Measurements from ENCODE around the gene NPAS1. TPM values are rescaled to one million over a fixed set of nuclear protein-coding genes. Genes with fewer than 3 reads are reported as not detected.
"Not testable (repeated sequence)": the region's sequence is repeated elsewhere in the genome, so short reads cannot be mapped to it uniquely, and the experiment has no call there.

NPAS1 gene
- total RNA-seq, 2 donors from 2014 or later = 0.47 to 0.76 TPM

DNA sequence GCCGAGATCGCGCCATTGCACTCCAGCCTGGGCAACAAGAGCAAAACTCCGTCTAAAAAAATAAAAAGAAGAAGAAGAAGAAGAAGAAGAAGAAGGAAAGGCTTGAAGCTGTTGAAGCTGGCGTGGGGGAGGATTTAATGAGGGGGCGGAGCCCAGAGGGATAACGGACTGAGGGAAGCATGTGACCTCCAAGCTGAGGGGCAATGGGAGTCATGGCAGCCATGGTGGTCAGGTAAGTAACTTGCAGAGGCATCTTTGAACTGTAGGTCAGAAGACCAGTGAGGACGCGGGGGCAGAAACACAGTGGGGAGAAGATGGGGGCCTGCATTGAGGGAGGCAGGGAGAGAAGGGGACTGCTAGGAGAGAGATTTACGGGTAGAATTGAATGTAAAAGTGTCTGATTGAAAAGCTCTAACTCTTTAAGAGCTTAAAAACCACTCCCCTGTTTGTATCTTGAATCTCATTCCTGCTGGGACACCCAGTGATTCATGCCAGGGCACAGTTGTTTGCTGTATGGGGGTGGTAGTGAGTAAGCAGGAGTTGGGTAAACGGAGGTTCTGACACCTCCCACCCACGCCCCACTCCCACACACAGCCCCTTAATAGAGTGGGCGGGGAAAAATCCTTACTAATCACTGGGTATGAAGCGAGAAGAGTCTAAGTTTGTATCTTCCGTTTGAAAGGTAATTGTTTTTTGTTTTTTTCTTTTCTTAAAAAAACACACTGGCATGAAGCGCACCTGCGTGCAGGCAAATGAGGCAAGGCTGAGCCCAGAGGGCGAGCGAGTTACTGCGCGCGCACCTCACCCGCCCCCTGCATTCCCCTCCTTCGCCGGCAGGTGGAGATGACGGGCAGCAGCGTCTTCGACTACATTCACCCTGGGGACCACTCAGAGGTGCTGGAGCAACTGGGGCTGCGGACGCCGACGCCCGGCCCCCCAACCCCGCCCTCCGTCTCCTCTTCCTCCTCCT is 15.8 kb downstream of the NPAS1 start:
- peaks cover 20% of the 10 kb centered on the region for H3K27me3 Mint-ChIP-seq
- H3K27ac Mint-ChIP-seq = peak overlapping the region; percentile 89
- DNase-seq (peak; percentile 83 to 99 (median 93)), ATAC-seq (peak; percentile 97)
- peaks cover 2% of the 10 kb centered on the region for H3K36me3 Mint-ChIP-seq (ENCODE audit: low read depth)
- H3K4me3 Mint-ChIP-seq = peak overlapping the region; percentile 89
- H3K9me3 ChIP-seq (ENCODE audit: control insufficient read depth, low read length, poor library complexity, severe bottlenecking) = no peaks in the 10 kb centered on the region
- peaks cover 21% of the 10 kb centered on the region for H3K4me1 Mint-ChIP-seq

DNA sequence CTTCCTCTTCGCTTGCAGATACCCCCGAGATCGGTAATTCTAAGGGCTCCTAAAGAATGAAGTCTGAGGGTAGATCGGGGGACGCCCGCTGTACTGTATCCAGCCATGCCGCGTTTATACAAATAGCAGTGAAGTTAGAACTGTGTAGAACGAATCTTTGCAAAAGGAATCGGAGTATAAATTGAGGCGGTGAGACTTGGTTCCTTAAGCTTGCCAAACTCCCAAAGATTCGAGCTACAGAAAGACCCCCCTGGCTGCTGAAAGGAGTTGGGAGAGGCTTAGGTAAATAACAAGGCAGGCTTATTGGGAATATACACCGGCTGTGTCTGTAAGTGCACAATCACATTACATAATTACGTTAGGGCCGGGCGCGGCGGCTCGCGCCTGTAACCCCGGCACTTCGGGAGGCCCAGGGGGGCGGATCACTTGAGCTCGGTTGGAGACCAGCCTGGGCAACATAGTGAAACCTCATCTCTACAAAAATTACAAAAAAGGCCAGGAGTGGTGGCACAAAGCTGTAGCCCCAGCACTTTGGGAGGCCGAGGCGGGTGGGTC is 16.5 kb downstream of the NPAS1 start:
- peaks cover 19% of the 10 kb centered on the region for H3K4me1 Mint-ChIP-seq
- peaks cover 13% of the 10 kb centered on the region for H3K27me3 Mint-ChIP-seq
- DNase-seq = no peak

DNA sequence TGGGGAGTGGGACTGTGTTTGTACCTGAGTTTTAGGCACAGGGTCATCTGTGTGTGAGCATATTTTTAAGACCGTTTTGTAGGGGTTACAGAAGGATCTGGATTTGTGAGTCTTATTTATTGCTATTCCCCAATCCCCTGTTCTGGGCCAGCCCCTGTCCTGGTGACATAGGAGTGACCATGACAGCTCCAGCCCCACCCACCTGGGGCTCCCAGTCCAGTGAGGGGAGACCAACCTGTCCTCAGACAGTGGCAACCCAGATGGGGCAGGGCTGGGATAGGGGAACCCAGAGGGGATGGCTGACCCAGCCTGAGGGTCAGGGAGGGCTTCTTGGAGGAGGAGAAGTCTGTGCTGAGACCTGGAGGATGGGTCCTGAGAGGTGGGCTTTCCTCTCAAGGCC is 18.1 kb downstream of the NPAS1 start:
- H3K36me3 Mint-ChIP-seq (ENCODE audit: low read depth) = no peaks in the 10 kb centered on the region
- ATAC-seq = no peak
- no peaks in the 10 kb centered on the region for H3K9me3 ChIP-seq (ENCODE audit: control insufficient read depth, low read length, poor library complexity, severe bottlenecking)
- no peaks in the 10 kb centered on the region for H3K27me3 Mint-ChIP-seq
- H3K27ac Mint-ChIP-seq = no peak overlapping the region
- DNase-seq = no peak
- no peak overlapping the region for H3K4me3 Mint-ChIP-seq
- H3K4me1 Mint-ChIP-seq = peaks cover 15% of the 10 kb centered on the region

More for the DNA sequence above, 16.5 kb downstream of the NPAS1 start:
- Mint-ChIP-seq H3K4me3 (peak overlapping the region; percentile 89), H3K27ac (peak overlapping the region; percentile 89), H3K36me3 (ENCODE audit: low read depth) (no peaks in the 10 kb centered on the region)
- no peaks in the 10 kb centered on the region for H3K9me3 ChIP-seq (ENCODE audit: control insufficient read depth, low read length, poor library complexity, severe bottlenecking)
- peak; percentile 65 for ATAC-seq

DNA sequence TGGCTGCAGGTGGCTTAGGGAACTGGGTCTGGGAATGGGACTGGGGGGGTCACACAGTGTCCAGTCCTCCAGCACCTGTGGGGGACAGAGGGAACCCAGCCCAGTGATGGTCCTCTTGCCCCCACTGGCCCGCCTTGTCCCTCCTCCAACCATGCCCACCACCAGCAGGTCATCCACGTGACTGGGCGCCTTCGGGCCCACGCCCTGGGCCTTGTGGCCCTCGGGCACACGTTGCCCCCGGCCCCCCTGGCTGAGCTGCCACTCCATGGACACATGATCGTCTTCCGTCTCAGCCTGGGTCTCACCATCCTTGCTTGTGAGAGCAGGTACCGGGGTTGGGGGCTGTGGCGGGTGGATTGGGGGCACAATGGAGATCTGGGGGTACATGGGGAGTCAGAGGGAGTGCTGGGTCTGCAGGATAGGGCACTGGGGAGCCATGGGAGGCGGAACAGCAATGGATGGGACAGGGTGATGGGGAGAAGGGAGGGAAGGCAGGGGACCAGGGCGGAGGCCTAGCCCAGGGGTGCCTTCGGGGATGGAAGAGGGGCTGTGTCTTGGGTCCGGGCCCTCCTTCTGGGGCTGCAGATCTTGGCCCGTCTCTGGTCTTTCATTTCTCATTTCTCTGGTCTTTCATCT is 19.7 kb downstream of the NPAS1 start:
- Mint-ChIP-seq H3K4me1 (peaks cover 15% of the 10 kb centered on the region), H3K4me3 (no peak overlapping the region), H3K36me3 (ENCODE audit: low read depth) (no peaks in the 10 kb centered on the region), H3K27ac (no peak overlapping the region), H3K27me3 (no peaks in the 10 kb centered on the region)
- ATAC-seq (no peak), DNase-seq (no peak)
- H3K9me3 ChIP-seq (ENCODE audit: control insufficient read depth, low read length, poor library complexity, severe bottlenecking) = no peaks in the 10 kb centered on the region

DNA sequence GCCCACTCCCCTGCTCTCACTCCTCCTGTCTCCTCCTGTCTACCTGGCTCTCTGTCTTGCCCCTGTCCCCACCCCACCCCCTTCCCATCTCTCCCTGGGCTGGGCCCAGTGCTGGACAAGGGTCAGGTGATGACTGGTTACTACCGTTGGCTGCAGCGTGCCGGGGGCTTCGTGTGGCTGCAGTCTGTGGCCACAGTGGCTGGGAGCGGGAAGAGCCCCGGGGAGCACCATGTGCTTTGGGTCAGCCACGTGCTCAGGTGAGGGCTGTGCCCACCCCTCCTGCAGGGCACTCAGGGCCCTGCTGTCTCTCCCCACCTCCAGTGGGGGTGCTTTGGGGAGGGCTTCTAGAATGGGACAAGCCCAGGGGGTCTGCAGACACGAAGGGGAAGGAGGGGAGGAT is 21.2 kb downstream of the NPAS1 start:
- Mint-ChIP-seq H3K4me3 (no peak overlapping the region), H3K27ac (no peak overlapping the region), H3K36me3 (ENCODE audit: low read depth) (no peaks in the 10 kb centered on the region), H3K27me3 (no peaks in the 10 kb centered on the region), H3K4me1 (peaks cover 4% of the 10 kb centered on the region)
- ATAC-seq = no peak
- no peaks in the 10 kb centered on the region for H3K9me3 ChIP-seq (ENCODE audit: control insufficient read depth, low read length, poor library complexity, severe bottlenecking)
- DNase-seq = no peak

DNA sequence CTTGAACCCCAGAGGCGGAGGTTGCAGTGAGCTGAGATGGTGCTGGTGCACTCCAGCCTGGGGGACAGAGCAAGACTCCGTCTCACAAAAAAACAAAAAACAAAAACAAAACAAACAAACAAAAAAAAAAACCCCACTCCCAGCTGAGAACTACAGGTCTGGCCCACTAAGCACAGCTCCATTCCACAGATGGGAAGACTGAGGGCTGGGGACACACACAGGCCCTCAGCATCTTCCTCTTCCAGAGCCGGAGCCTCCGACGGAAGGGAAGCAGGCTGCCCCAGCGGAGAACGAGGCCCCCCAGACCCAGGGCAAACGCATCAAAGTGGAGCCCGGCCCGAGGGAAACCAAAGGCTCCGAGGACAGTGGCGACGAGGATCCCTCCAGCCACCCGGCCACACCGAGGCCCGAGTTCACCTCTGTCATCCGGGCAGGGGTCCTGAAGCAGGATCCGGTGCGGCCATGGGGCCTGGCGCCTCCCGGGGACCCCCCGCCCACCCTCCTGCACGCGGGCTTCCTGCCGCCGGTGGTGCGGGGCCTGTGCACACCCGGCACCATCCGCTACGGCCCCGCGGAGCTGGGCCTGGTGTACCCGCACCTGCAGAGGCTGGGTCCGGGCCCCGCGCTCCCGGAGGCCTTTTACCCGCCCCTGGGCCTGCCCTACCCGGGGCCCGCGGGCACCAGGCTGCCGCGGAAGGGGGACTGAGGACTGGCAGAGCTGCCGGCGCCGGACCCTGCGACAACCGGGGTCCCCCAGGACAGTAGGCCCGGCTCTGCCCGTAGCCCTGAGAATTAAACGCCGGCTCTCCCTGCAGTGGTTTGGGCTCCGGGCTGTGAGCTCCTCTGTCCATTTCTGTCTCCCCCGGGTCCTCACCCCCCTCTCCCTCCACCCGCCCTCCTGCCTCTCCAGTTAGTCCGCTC is 25.6 kb downstream of the NPAS1 start:
- Mint-ChIP-seq H3K27me3 (no peaks in the 10 kb centered on the region), H3K36me3 (ENCODE audit: low read depth) (peaks cover 2% of the 10 kb centered on the region), H3K4me1 (peaks cover 11% of the 10 kb centered on the region), H3K27ac (no peak overlapping the region), H3K4me3 (no peak overlapping the region)
- ATAC-seq (no peak), DNase-seq (no peak)
- no peaks in the 10 kb centered on the region for H3K9me3 ChIP-seq (ENCODE audit: control insufficient read depth, low read length, poor library complexity, severe bottlenecking)

DNA sequence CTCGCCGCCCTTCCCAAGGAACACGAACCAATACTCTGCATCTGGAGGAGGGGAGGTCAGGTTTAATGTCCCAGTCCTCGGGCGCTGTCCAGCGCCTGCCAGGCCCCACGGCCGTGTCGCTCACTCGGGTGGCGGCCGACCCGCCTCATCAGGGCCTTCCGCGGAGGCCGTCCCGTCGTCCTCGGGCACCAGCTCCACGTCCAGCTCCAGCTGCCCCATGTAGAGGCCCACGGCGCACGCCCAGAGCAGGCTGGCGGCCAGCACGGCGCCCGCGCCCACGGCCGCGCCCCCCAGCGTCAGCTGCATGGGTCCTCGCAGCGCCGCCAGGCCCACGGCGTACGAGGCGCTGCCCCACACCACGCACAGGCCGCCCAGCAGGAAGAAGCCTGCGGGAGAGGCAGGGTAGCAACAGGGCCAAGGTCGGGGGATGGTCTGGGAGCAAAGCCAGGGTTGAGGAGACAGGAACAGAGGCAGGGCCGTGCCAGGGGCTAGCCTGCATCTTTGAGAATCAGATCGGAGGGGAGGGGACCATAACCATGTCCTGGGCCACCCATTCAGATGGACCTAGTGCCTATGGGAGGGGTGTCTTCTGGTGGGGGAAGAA is 26.3 kb downstream of the NPAS1 start:
- Mint-ChIP-seq H3K36me3 (ENCODE audit: low read depth) (peaks cover 2% of the 10 kb centered on the region), H3K27ac (no peak overlapping the region), H3K4me1 (peaks cover 12% of the 10 kb centered on the region), H3K4me3 (no peak overlapping the region), H3K27me3 (no peaks in the 10 kb centered on the region)
- H3K9me3 ChIP-seq (ENCODE audit: control insufficient read depth, low read length, poor library complexity, severe bottlenecking) = no peaks in the 10 kb centered on the region
- DNase-seq = no peak
- ATAC-seq = no peak

DNA sequence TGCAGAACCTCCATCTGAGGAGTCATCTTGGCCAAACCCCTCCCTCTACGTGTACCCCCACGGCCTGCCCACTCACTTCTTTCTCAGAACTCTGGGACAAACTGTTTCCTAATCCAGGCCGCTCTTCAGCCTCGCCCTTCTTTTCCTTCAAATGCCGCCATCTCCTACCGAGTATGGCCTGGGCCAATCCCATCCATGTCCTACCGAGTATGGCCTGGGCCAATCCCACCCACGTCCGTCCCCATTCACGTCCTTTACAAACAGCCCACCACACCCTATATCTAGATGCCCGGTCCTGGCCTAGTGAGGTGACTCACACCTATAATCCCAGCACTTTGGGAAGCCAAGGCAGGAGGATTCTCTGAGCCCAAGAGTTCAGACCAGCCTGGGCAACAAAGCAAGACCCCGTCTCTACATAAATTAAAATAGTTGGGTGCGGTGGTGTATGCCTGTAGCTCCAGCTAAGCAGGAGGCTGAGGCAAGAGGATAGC is 27.7 kb downstream of the NPAS1 start:
- H3K27ac Mint-ChIP-seq = peak overlapping the region; percentile 84
- ATAC-seq = no peak
- H3K9me3 ChIP-seq (ENCODE audit: control insufficient read depth, low read length, poor library complexity, severe bottlenecking) = no peaks in the 10 kb centered on the region
- H3K4me3 Mint-ChIP-seq = peak overlapping the region; percentile 91
- no peaks in the 10 kb centered on the region for H3K27me3 Mint-ChIP-seq
- peaks cover 2% of the 10 kb centered on the region for H3K36me3 Mint-ChIP-seq (ENCODE audit: low read depth)
- no peak for DNase-seq
- H3K4me1 Mint-ChIP-seq = peaks cover 12% of the 10 kb centered on the region

DNA sequence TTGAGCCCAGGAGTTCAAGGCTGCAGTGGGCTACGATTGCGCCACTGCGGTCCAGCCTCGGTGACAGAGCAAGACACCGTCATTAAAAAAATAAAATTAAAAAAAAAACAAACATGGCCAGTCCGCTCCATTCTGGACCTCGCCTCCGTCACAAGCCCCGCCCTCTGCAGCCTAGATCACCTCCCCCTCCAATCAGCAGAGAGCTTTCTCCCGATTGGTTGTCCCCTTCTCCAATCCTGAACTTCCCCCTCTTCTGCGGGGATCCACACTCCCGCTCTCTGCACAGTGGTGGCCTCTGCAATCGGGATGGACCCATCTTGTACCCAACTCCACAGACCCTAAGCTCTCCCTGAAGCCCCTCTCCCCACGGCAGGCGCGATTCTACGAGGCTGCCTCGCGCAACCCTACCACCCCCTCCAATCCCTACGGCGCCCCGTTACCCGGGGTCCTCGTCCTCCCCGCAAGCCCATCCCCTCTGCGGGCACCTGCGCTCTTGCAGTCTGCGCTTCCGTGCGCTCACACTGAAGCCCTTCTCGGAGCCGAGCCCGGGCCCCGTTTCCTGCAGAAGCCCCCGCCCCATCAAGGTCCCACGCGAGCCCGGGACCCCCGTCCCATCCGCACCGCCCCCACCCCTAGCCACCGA is 28.2 kb downstream of the NPAS1 start:
- H3K9me3 ChIP-seq (ENCODE audit: control insufficient read depth, low read length, poor library complexity, severe bottlenecking) = no peaks in the 10 kb centered on the region
- Mint-ChIP-seq H3K36me3 (ENCODE audit: low read depth) (peaks cover 2% of the 10 kb centered on the region), H3K27me3 (no peaks in the 10 kb centered on the region), H3K27ac (peak overlapping the region; percentile 84), H3K4me3 (peak overlapping the region; percentile 91), H3K4me1 (peaks cover 12% of the 10 kb centered on the region)
- peak; percentile 29 to 53 (median 49) for DNase-seq
- ATAC-seq = peak; percentile 46

DNA sequence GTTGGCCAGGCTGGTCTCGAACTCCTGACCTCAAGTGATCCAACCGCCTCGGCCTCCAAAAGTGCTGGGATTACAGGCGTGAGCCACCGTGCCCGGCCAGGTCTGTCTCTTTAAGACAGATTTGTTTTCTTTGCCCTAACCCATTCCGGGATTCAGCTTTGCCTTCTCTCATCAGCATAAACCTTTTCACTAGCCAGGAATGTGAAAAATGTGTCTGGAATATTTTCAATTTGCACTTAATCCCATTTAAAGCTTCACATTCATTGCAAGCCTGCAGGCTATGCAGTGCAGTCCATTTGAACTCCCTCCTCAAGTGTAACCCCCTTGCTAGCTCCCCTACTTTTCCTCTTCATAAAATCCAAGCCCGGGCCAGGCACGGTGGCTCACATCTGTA is 29.7 kb downstream of the NPAS1 start:
- H3K27ac Mint-ChIP-seq = no peak overlapping the region

DNA sequence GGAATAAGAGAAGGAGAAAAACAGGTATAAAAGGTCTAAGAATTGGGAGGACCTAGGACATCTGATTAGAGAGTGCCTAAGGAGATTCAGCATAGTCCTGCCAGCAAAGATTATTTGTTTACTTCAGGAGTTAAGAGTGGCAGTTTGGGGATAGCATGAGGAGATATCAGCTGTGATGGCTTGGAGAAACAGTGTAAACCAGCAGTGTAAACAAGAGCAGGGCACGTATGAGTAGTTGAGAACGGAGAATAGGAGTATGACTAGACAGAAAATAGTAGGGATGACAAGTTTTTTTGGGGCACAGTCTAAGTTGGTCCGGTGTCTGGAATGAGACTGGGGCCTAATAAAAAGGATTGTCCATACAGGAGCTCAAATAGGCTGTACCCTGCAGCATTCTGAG is 30.9 kb downstream of the NPAS1 start:
- not testable (repeated sequence) for H3K9me3 ChIP-seq (ENCODE audit: control insufficient read depth, low read length, poor library complexity, severe bottlenecking); ATAC-seq; H3K27ac Mint-ChIP-seq; H3K36me3 Mint-ChIP-seq (ENCODE audit: low read depth); H3K4me3 Mint-ChIP-seq; DNase-seq
- Mint-ChIP-seq H3K27me3 (peaks cover 12% of the 10 kb centered on the region), H3K4me1 (peaks cover 12% of the 10 kb centered on the region)

More for the DNA sequence above, 29.7 kb downstream of the NPAS1 start:
- ATAC-seq (no peak), DNase-seq (no peak)
- peak overlapping the region; percentile 91 for H3K4me3 Mint-ChIP-seq
- H3K4me1 Mint-ChIP-seq = peaks cover 12% of the 10 kb centered on the region
- peaks cover 6% of the 10 kb centered on the region for H3K27me3 Mint-ChIP-seq
- H3K9me3 ChIP-seq (ENCODE audit: control insufficient read depth, low read length, poor library complexity, severe bottlenecking) = no peaks in the 10 kb centered on the region
- H3K36me3 Mint-ChIP-seq (ENCODE audit: low read depth) = peaks cover 2% of the 10 kb centered on the region

DNA sequence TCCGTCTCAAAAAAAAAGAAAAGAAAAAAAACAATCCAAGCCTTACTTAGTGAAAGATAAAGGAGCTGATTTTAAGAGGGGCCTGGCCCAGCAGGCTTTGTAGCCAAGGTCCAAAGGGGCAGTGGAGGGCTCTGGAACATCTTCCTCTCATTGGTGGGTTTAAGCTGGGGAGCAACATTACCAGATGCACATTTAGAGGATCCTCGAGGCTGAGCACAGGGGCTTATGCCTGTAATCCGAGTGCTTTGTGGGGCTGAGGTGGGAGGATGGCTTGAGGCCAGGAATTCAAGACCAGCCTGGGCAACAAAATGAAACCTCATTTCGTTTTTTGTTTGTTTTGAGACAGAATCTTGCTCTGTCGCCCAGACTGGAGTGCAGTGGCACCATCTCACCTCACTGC is 36.8 kb downstream of the NPAS1 start:
- H3K4me1 Mint-ChIP-seq = peaks cover 2% of the 10 kb centered on the region
- peaks cover 12% of the 10 kb centered on the region for H3K27me3 Mint-ChIP-seq
- no peak overlapping the region for H3K4me3 Mint-ChIP-seq
- no peaks in the 10 kb centered on the region for H3K9me3 ChIP-seq (ENCODE audit: control insufficient read depth, low read length, poor library complexity, severe bottlenecking)
- no peak for ATAC-seq
- no peak for DNase-seq
- H3K27ac Mint-ChIP-seq = no peak overlapping the region
- no peaks in the 10 kb centered on the region for H3K36me3 Mint-ChIP-seq (ENCODE audit: low read depth)

All from T-helper 17 cell (primary cell).